GM10248 (cell line): ENCODE results near the gene CRHR2.

Experiments
- CTCF ChIA-PET: fragments of 300-600 bp; sonication (Branson Sonifier 250); formaldehyde crosslinking; extraction: SDS; loops from one replicate; lab custom pipeline; 2021; ENCODE audit warnings: antibody characterized with exemption; lab: Yijun Ruan, JAX
- POLR2A ChIA-PET: fragments of 350-650 bp; sonication (Branson Sonifier 250); formaldehyde crosslinking; extraction: SDS; loops from one replicate; lab custom pipeline; 2020; ENCODE audit warnings: antibody characterized with exemption; lab: Yijun Ruan, JAX
- DNase-seq: peaks from one replicate; pipeline ENCODE4 v3.0.0; 2012; ENCODE audit errors: extremely low spot score
- TF ChIP-seq, protein P1 (sequence below): IDR thresholded peaks from 2 replicates; pipeline ENCODE4 v1.5.1; 2012; ENCODE audit warnings: mild to moderate bottlenecking, low read depth; ENCODE audit errors: extremely low read depth, missing control alignments, control extremely low read depth

Gene CRHR2

GRCh38 chr7:30627026-30627425 lies 55.2 kb downstream of the CRHR2 start:
- TF ChIP-seq, protein P1, sequence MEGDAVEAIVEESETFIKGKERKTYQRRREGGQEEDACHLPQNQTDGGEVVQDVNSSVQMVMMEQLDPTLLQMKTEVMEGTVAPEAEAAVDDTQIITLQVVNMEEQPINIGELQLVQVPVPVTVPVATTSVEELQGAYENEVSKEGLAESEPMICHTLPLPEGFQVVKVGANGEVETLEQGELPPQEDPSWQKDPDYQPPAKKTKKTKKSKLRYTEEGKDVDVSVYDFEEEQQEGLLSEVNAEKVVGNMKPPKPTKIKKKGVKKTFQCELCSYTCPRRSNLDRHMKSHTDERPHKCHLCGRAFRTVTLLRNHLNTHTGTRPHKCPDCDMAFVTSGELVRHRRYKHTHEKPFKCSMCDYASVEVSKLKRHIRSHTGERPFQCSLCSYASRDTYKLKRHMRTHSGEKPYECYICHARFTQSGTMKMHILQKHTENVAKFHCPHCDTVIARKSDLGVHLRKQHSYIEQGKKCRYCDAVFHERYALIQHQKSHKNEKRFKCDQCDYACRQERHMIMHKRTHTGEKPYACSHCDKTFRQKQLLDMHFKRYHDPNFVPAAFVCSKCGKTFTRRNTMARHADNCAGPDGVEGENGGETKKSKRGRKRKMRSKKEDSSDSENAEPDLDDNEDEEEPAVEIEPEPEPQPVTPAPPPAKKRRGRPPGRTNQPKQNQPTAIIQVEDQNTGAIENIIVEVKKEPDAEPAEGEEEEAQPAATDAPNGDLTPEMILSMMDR, result no peak
- CTCF ChIA-PET, result interaction anchor here (1.0 to 1.4 kb wide), 4 partner anchors 12 to 34 kb away, joined by 3 to 4 read pairs (median 4); no protein-coding TSS in a partner anchor
- POLR2A ChIA-PET, result no interaction called here
- DNase-seq, result no peak

DNA sequence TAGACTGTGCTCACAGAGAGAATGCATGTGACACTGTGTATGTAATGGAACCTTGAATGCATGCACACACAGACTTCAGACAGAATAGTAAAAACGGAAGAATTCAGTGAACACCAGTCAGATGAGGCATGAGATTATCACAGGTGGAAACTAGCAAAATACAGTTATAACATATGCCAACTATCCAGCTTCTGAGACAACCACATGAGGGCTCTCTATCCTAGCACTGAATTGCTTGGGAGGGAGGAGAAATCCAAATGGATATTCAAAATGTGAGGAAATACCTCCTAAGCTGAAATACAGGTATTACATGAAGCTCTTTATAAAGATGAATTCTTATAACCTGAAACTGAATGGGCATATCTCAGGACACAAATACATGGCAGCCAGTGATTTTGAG lies 57.0 kb downstream of the CRHR2 start:
- ChIA-PET POLR2A (no interaction called here), CTCF (no interaction called here)
- no peak for DNase-seq
- TF ChIP-seq, protein P1, result no peak

GRCh38 chr7:30618961-30619360 lies 63.3 kb downstream of the CRHR2 start:
- no peak for DNase-seq
- ChIA-PET CTCF (interaction anchor here (0.8 to 2.4 kb wide), 6 partner anchors 10 to 656 kb away, joined by 3 to 8 read pairs (median 3); no protein-coding TSS in a partner anchor), POLR2A (no interaction called here)
- TF ChIP-seq, protein P1, result no peak

DNA sequence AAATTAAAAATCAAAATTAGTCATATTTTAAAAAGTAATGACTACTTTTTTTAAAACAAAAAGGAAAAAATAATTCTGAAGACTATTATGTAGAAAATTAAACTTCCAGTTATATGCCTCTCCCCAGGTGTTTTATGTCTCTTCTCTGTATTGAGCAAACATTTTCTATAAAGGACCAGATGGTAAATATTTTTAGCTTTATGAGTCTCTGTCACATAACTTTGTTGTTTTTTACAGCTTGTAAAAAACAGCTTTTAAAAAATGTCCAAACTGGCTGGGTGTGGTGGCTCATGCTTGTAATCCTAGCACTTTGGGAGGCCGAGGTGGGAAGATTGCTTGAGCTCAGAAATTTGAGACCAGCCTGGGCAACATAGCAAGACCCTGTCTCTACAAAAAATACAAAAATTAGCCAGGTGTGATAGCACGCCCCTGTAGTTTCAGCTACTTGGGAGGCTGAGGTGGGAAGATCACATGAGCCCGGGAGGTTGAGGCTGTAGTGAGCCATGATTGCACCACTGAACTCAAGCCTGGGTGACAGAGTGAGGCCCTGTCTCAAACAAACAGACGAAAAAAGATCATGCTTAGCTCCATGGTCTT lies 64.1 kb downstream of the CRHR2 start:
- ChIA-PET CTCF (interaction anchor here (0.9 to 2.4 kb wide), 4 partner anchors 9 to 16 kb away, joined by 3 to 8 read pairs (median 3); no protein-coding TSS in a partner anchor), POLR2A (no interaction called here)
- no peak for DNase-seq
- TF ChIP-seq, protein P1, result no peak

DNA sequence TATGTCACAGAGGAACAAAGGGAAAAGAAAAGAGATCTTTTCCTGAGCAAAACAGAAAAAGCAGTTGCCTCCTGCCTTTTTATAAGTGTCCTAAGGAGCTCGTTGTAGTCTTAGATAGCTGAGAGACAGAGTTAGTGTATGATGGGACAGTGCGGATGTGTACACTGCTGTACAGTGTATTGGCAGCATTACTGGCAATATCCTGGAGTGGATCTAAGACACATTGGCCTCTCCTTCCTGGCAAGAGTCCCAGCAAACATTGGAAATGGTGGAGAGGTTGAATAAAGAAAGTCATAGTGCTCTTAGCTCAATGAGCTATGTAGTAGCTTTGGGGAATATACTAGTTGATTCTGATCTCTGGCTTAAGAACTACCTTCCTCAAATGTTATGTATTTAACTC lies 64.9 kb downstream of the CRHR2 start:
- ChIA-PET CTCF (interaction anchor here (1.4 to 2.4 kb wide), 2 partner anchors 8 to 21 kb away, joined by 3 to 8 read pairs; no protein-coding TSS in a partner anchor), POLR2A (no interaction called here)
- DNase-seq, result no peak
- TF ChIP-seq, protein P1, result no peak

GRCh38 chr7:30616318-30616717 lies 65.9 kb downstream of the CRHR2 start:
- DNase-seq, result no peak
- ChIA-PET POLR2A (no interaction called here), CTCF (interaction anchor here (1.4 kb wide), 1 partner anchor 20 kb away, joined by 3 read pairs; no protein-coding TSS in a partner anchor)
- TF ChIP-seq, protein P1, result no peak
